Measurements from ENCODE around the gene SPATA2L.
A peak's percentile ranks its signal among the peaks of the same experiment; 100 is the strongest.

The SPATA2L gene

DNA sequence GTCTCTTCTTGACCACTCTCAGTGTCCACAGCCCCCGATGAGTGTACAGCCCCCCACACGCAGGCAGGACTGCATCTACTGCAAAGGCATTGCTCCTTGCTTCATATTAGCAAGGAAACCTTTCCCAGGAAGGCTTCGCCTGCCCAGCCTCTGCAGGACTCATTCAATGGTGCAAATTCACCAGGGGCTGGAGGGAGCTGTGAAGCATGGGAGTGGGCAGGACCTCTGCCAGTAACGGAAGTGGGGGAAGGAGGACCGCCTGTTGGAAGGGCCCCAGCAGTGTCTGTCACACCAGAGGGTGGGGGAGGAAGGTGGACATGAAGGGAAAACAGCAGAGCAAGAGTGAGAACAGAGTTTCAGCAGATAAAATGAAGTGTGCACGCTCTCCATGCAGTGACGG lies 41.4 kb downstream of the SPATA2L start:
- no peak for TF ChIP-seq CTCF (conservative IDR thresholded peaks at IDR 0.05; ENCODE audit: low read length)
- no peak for DNase-seq (ENCODE audit: low read depth)
- no peak overlapping the region for H3K4me3 ChIP-seq (ENCODE audit: low read length)

DNA sequence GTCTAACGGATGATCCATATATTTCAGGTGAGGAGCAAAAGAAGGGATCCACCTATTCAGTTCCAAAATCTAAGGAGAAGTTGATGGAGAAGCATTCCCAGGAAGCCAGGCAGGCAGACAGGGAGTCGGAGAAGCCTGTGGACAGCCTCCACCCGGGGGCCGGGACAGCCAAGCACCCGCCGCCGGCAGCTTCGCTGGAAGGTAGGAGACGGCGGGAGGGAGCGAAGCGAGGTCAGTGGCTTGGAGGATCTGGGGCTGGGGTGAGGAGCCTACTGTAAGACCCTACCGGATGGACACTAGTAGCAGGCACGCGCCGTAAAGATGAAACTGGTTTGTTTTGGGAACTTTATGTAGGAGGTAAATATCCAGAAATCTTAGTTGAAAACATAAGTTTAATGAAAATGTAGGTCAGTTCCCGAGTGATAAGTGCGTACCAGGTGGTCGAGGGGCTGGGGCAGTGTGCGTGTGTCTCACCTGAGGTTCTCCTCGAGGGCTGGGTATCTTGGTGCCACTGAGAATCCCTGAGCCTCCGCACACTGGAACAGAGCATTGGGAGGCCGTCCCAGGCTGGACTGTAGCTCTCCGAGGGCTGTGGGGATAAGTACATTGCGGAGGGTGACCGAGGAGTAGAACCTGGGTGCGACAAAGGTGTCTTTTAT lies 43.2 kb downstream of the SPATA2L start:
- DNase-seq (ENCODE audit: low read depth) = no peak
- no peak for TF ChIP-seq CTCF (conservative IDR thresholded peaks at IDR 0.05; ENCODE audit: low read length)
- peak overlapping the region; percentile 95 for H3K4me3 ChIP-seq (ENCODE audit: low read length)

DNA sequence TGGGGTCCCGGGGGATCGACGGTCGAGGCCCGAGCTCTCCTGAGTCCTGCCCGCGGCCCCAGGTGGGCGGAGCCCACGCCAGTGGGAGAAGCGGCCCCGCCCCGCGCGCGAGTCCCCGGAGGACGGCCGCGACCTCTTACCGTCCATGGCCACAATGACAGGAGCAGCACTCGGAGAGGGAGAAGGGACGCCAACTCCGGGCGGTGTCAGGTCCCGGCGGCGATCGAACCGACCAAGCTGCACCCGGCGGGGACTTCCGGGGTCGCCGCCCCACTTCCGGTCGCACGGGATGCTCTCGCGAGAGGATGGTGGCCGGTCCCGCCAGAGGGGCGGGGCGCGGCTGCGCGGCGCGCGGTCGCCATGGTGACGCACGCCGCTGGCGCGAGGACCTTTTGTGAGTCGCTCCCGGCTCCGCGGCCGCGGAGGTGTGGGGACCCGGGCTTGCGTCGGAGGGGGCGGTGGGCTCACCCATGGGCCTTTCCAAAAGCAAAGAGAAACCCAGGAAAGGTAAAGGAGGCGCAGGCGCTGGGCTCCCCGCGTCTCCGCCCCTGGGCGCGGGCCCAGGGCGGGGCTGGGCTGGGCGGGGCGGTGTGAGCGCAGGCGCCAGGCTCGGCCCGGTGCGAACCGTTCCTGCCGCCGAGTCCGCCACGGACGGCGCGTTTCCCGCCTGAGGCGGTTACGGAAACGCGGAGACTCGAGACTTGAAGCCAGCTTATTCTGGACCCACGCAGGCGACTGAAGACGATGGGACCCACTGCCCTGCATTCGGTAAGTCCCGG lies 43.9 kb downstream of the SPATA2L start, which contains the start of the genes CHMP1A and SPATA33:
CHMP1A (minus strand) TSS at position 267 of the 779 bp plus-strand sequence; CDS start at position 147, 120 bp downstream.
SPATA33 (plus strand) TSS at position 395 of the 779 bp plus-strand sequence; CDS start at position 471, 76 bp downstream.
- no peak for TF ChIP-seq CTCF (conservative IDR thresholded peaks at IDR 0.05; ENCODE audit: low read length)
- peak; percentile 80 for DNase-seq (ENCODE audit: low read depth)

GRCh38 chr16:89656435-89657121 lies 44.9 kb downstream of the SPATA2L start:
- no peak for TF ChIP-seq CTCF (conservative IDR thresholded peaks at IDR 0.05; ENCODE audit: low read length)
- peak overlapping the region; percentile 95 for H3K4me3 ChIP-seq (ENCODE audit: low read length)

More for the DNA sequence above, 43.9 kb downstream of the SPATA2L start, which contains the start of the genes CHMP1A and SPATA33:
- peak within 1 kb of the TSS; percentile 95 for H3K4me3 ChIP-seq (ENCODE audit: low read length)

GRCh38 chr16:89655062-89655643 lies 46.4 kb downstream of the SPATA2L start:
- DNase-seq (ENCODE audit: low read depth) = no peak
- H3K4me3 ChIP-seq (ENCODE audit: low read length) = no peak overlapping the region
- no peak for TF ChIP-seq CTCF (conservative IDR thresholded peaks at IDR 0.05; ENCODE audit: low read length)

More at GRCh38 chr16:89656435-89657121, 44.9 kb downstream of the SPATA2L start:
- DNase-seq (ENCODE audit: low read depth) = no peak

GRCh38 chr16:89653656-89654295 lies 47.7 kb downstream of the SPATA2L start:
- no peak overlapping the region for H3K4me3 ChIP-seq (ENCODE audit: low read length)
- no peak for DNase-seq (ENCODE audit: low read depth)
- no peak for TF ChIP-seq CTCF (conservative IDR thresholded peaks at IDR 0.05; ENCODE audit: low read length)
